GM12878 (cell line): ENCODE data around the gene MAGI2. TPM values are rescaled to one million over a fixed set of nuclear protein-coding genes. Genes with fewer than 3 reads are reported as not detected.

Source experiments
- KDM1A ChIP-seq: fragments of 200-600 bp; sonication (generic); IDR thresholded peaks from 2 replicates; pipeline ENCODE4 v1.6.1; 2016; ENCODE audit warnings: borderline replicate concordance
- KLF5 ChIP-seq: fragments of 450-650 bp; IDR thresholded peaks from 2 replicates; pipeline ENCODE4 v1.6.1; 2014; ENCODE audit warnings: mild to moderate bottlenecking; ENCODE audit not compliant: partially characterized antibody
- PML ChIP-seq: IDR thresholded peaks from 2 replicates; pipeline ENCODE4 v1.6.1; 2012; ENCODE audit warnings: low read length, inconsistent platforms
- SRF ChIP-seq, 2 experiments: IDR thresholded peaks; 2 replicates each; pipeline ENCODE4 v1.6.1; 2011; ENCODE audit warnings: low read depth in 2 of 2, low read length in 2 of 2, mild to moderate bottlenecking in 1 of 2, moderate library complexity in 1 of 2
- polyA plus RNA-seq, 11 experiments: library from polyadenylated mRNA; depleted of rRNA in 4 of 11; unstranded in 6 of 11; stranded (reverse) in 5 of 11; fragments of >200 nt; fragmentation: Nextera tagmentation in 4 of 11; fragmentation: Illumina TruSeq in 1 of 11; extraction: Ambion mirVana in 4 of 11; extraction: Trizol in 1 of 11; gene quantifications; 1 replicate in 1 of 11; 2 replicates in 10 of 11; pipeline versions ENCODE4 v1.2.1 to v1.2.3, GENCODE V29; 2011 to 2016; ENCODE audit warnings: inconsistent platforms in 2 of 11, missing spikeins in 2 of 11, low read depth in 1 of 11
- total RNA-seq, 4 experiments: library from RNA; depleted of rRNA in 3 of 4; stranded (reverse); fragments of >200 nt in 3 of 4; fragmentation: Illumina TruSeq in 1 of 4; extraction: Trizol in 1 of 4; gene quantifications; 2 replicates each; pipeline versions ENCODE4 v1.2.1 to v1.2.3, GENCODE V29; 2013 to 2021
- TF ChIP-seq, protein P1 (sequence below): fragments of 450-650 bp; conservative IDR thresholded peaks from 2 replicates; pipeline ENCODE4 v1.6.1; 2017; ENCODE audit warnings: mild to moderate bottlenecking, moderate library complexity
- TF ChIP-seq, protein P2 (sequence below): fragments of 450-650 bp; formaldehyde crosslinking; IDR thresholded peaks from 2 replicates; pipeline ENCODE4 v1.4.0; 2020; ENCODE audit warnings: mild to moderate bottlenecking, moderate library complexity
- TF ChIP-seq, protein P3 (sequence below): IDR thresholded peaks from 2 replicates; pipeline ENCODE4 v1.6.1; 2011; ENCODE audit warnings: low read depth, low read length, improper control_type of control experiment, borderline replicate concordance

Gene MAGI2
- total and polyA plus RNA-seq, 10 of the 15 experiments (the other 5 are each of a cell fraction or from before 2014, with no cell fraction given), result 0.01 to 0.31 (median 0.05) TPM; not detected in 2

DNA sequence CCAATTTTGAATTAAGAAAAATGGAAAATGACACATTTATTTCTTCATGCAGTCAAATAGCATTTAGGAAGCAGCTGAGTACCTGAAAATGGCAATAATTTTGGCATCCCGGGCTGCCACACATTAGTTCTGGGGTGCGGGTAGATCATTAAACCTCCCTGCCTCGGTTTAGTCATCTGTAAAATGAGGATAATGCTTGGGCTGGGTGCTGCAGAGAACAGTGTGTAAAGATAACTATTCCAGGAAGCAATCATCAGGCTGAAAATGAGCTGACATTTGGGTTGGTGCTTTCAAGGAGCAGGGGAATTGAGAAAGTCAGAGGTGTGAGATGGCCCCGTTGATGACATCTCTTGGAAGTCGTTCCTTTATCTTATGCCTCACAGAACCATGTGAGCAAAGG, 887.7 kb downstream of the MAGI2 start (continued):
- TF ChIP-seq, protein P1, sequence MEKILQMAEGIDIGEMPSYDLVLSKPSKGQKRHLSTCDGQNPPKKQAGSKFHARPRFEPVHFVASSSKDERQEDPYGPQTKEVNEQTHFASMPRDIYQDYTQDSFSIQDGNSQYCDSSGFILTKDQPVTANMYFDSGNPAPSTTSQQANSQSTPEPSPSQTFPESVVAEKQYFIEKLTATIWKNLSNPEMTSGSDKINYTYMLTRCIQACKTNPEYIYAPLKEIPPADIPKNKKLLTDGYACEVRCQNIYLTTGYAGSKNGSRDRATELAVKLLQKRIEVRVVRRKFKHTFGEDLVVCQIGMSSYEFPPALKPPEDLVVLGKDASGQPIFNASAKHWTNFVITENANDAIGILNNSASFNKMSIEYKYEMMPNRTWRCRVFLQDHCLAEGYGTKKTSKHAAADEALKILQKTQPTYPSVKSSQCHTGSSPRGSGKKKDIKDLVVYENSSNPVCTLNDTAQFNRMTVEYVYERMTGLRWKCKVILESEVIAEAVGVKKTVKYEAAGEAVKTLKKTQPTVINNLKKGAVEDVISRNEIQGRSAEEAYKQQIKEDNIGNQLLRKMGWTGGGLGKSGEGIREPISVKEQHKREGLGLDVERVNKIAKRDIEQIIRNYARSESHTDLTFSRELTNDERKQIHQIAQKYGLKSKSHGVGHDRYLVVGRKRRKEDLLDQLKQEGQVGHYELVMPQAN, result no peak
- TF ChIP-seq PML, result no peak
- no peak for TF ChIP-seq SRF (IDR thresholded peaks at IDR 0.05; ENCODE audit: low read depth in 2 of 2, low read length in 2 of 2)
- no peak for TF ChIP-seq KLF5
- TF ChIP-seq KDM1A, result no peak
- TF ChIP-seq, protein P2, sequence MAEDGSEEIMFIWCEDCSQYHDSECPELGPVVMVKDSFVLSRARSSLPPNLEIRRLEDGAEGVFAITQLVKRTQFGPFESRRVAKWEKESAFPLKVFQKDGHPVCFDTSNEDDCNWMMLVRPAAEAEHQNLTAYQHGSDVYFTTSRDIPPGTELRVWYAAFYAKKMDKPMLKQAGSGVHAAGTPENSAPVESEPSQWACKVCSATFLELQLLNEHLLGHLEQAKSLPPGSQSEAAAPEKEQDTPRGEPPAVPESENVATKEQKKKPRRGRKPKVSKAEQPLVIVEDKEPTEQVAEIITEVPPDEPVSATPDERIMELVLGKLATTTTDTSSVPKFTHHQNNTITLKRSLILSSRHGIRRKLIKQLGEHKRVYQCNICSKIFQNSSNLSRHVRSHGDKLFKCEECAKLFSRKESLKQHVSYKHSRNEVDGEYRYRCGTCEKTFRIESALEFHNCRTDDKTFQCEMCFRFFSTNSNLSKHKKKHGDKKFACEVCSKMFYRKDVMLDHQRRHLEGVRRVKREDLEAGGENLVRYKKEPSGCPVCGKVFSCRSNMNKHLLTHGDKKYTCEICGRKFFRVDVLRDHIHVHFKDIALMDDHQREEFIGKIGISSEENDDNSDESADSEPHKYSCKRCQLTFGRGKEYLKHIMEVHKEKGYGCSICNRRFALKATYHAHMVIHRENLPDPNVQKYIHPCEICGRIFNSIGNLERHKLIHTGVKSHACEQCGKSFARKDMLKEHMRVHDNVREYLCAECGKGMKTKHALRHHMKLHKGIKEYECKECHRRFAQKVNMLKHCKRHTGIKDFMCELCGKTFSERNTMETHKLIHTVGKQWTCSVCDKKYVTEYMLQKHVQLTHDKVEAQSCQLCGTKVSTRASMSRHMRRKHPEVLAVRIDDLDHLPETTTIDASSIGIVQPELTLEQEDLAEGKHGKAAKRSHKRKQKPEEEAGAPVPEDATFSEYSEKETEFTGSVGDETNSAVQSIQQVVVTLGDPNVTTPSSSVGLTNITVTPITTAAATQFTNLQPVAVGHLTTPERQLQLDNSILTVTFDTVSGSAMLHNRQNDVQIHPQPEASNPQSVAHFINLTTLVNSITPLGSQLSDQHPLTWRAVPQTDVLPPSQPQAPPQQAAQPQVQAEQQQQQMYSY (CRISPR knock-in tag), result no peak
- TF ChIP-seq, protein P3, sequence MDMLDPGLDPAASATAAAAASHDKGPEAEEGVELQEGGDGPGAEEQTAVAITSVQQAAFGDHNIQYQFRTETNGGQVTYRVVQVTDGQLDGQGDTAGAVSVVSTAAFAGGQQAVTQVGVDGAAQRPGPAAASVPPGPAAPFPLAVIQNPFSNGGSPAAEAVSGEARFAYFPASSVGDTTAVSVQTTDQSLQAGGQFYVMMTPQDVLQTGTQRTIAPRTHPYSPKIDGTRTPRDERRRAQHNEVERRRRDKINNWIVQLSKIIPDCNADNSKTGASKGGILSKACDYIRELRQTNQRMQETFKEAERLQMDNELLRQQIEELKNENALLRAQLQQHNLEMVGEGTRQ, result no peak
